Adrenal gland (tissue), 12 donors: Measurements from ENCODE around the gene ARHGDIA. TPM values are rescaled to one million over a fixed set of nuclear protein-coding genes. Genes with fewer than 3 reads are reported as not detected.

Experiments
- DNase-seq, 7 donors: peaks; one replicate each; pipeline ENCODE4 v3.0.0-alpha.2; 2019 to 2020
- H3K27ac ChIP-seq, 5 donors: fragments of 200-600 bp; sonication (generic) in 4 of 5; 1 replicate in 3 of 5; 2 replicates in 2 of 5; pipeline versions ENCODE4 v1.5.1 to v1.8.0; 2016 to 2020; ENCODE audit warnings: mild to moderate bottlenecking in 1 of 5
- H3K27me3 ChIP-seq: fragments of 200-600 bp; 2 replicates; pipeline ENCODE4 v1.8.0; 2021
- H3K36me3 ChIP-seq, 2 donors: fragments of 200-600 bp; replicated peaks in 1 of 2; 1 replicate in 1 of 2; 2 replicates in 1 of 2; pipeline versions ENCODE4 v1.5.1 to v1.8.0; 2018 to 2022
- H3K4me1 ChIP-seq, 2 donors: fragments of 200-600 bp; replicated peaks in 1 of 2; 1 replicate in 1 of 2; 2 replicates in 1 of 2; pipeline versions ENCODE4 v1.5.1 to v1.8.0; 2018 to 2021
- H3K4me3 ChIP-seq, 4 donors: fragments of 200-600 bp; sonication (generic) in 3 of 4; one replicate each; pipeline ENCODE4 v1.5.1; 2016 to 2018
- H3K9me3 ChIP-seq, 3 donors: fragments of 200-600 bp; sonication (generic) in 1 of 3; replicated peaks in 1 of 3; 1 replicate in 2 of 3; 2 replicates in 1 of 3; pipeline versions ENCODE4 v1.5.1 to v1.8.0; 2016 to 2021
- POLR2A ChIP-seq, 2 donors: fragments of 450-650 bp; IDR thresholded peaks; one replicate each; pipeline ENCODE4 v1.6.1; 2017; ENCODE audit warnings: antibody characterized with exemption in 2 of 2, mild to moderate bottlenecking in 2 of 2, moderate library complexity in 1 of 2
- WGBS, 4 donors: extraction: QIAGEN DNeasy Blood & Tissue Kit in 2 of 4; methylation state at CpG; one replicate each; pipeline versions ENCODE4 v1.1.5 to v1.1.7; 2013 to 2017; 5-methylcytosine and 5-hydroxymethylcytosine counted together
- intact Hi-C, 2 donors: fragments of 100-400 bp; cut with DNase I; formaldehyde crosslinking; loops; one replicate each; pipeline versions ENCODE4 v1.14.1 to v1.15.0; 2022 to 2023
- polyA plus RNA-seq, 3 donors: library from polyadenylated mRNA; stranded (reverse); fragments of 200-250 nt in 2 of 3; fragments of 350-450 nt in 1 of 3; fragmentation: Illumina TruSeq in 1 of 3; extraction: RNeasy Lipid Tissue Mini Kit (QIAGEN cat#74804) in 1 of 3; gene quantifications; one replicate each; pipeline ENCODE4 v1.2.3, GENCODE V29; 2013 to 2014
- total RNA-seq, 9 donors: library from RNA; depleted of rRNA in 4 of 9; stranded (reverse); fragments of >200 nt in 4 of 9; fragments of 120-200 nt in 1 of 9; fragmentation: NEBNext Ultra II Directional in 1 of 9; extraction: Animal tissue kit (Norgen Biotek cat#: 25700) in 1 of 9; gene quantifications; one replicate each; pipeline versions ENCODE4 v1.1.0 to v1.2.4, GENCODE V29; 2013 to 2023
- TF ChIP-seq, protein P1 (sequence below), 6 experiments: fragments of 450-650 bp in 4 of 6; fragments of 200-600 bp in 2 of 6; sonication (generic) in 1 of 6; IDR thresholded peaks; 1 replicate in 5 of 6; 2 replicates in 1 of 6; pipeline versions ENCODE4 v1.5.1 to v1.8.0; 2016 to 2021; ENCODE audit warnings: antibody characterized with exemption in 6 of 6, mild to moderate bottlenecking in 2 of 6, moderate library complexity in 1 of 6
- donor health status: healthy with polysubstance abuse.
- donor health status: Bipolar disorder and iron deficiency.
- donor health status: DM: yes; HTN: yes; CAD: no.
- donor health status: DM: no; HTN: no; CAD: no.
- donor health status: DM: no; HTN: no; CAD: no.
- donor health status: DM: yes; HTN: yes; CAD: no.

The ARHGDIA gene
- total and polyA plus RNA-seq, 12 donors, result 123 to 491 (median 227) TPM

DNA sequence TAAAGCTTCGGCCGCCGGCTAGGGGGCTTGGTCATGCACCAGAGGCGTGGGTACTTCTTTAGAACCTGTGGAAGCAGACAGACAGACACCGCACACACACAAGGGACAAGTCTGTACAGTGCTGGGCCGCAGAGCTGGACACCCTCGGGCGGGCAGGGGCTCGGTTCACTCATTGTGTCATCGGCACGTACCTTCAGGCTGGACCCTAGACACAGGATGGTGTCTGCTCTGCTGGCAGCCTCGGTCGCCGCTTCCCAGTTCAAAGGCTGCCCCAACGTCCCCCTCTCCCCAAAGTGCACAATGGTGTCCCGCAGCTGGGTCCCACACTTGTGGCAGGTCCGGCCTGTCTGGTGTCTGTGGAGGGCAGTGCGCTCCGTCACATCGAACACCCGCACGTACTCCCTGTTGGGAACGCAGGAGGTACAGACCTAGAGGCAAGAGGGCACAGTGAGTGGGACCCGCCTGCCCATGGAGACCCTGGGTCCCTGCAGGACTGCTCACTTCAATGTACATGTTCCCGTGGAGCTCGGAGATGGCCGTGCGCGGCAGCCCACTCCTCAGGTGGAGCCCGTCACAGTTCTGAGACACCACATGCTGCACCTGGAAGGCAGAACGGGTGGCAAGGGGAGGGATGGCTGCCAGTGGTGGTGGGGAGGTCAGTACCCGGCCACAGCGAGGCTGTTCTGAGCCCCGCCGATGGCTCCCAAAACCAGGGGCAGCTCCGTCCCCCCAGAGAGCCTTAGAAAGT, 43.1 kb upstream of the ARHGDIA start:
- no peak for DNase-seq
- Histone ChIP-seq H3K36me3 (peaks cover 0 to 36% of the 10 kb centered on the region in 2 donors), H3K9me3 (no peaks in the 10 kb centered on the region), H3K27me3 (no peaks in the 10 kb centered on the region), H3K4me3 (no peak overlapping the region), H3K27ac (no peak overlapping the region), H3K4me1 (peaks cover 21 to 31% of the 10 kb centered on the region in 2 donors)
- intact Hi-C loops, result no loop called here
- TF ChIP-seq, protein P1, sequence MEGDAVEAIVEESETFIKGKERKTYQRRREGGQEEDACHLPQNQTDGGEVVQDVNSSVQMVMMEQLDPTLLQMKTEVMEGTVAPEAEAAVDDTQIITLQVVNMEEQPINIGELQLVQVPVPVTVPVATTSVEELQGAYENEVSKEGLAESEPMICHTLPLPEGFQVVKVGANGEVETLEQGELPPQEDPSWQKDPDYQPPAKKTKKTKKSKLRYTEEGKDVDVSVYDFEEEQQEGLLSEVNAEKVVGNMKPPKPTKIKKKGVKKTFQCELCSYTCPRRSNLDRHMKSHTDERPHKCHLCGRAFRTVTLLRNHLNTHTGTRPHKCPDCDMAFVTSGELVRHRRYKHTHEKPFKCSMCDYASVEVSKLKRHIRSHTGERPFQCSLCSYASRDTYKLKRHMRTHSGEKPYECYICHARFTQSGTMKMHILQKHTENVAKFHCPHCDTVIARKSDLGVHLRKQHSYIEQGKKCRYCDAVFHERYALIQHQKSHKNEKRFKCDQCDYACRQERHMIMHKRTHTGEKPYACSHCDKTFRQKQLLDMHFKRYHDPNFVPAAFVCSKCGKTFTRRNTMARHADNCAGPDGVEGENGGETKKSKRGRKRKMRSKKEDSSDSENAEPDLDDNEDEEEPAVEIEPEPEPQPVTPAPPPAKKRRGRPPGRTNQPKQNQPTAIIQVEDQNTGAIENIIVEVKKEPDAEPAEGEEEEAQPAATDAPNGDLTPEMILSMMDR (IDR thresholded peaks at IDR 0.05), result no peak
- TF ChIP-seq POLR2A (IDR thresholded peaks at IDR 0.05), result no peak
- 94 to 97% (median 96%) methylated on average over 21 to 36 of the region's 36 CpGs for WGBS, 4 donors

DNA sequence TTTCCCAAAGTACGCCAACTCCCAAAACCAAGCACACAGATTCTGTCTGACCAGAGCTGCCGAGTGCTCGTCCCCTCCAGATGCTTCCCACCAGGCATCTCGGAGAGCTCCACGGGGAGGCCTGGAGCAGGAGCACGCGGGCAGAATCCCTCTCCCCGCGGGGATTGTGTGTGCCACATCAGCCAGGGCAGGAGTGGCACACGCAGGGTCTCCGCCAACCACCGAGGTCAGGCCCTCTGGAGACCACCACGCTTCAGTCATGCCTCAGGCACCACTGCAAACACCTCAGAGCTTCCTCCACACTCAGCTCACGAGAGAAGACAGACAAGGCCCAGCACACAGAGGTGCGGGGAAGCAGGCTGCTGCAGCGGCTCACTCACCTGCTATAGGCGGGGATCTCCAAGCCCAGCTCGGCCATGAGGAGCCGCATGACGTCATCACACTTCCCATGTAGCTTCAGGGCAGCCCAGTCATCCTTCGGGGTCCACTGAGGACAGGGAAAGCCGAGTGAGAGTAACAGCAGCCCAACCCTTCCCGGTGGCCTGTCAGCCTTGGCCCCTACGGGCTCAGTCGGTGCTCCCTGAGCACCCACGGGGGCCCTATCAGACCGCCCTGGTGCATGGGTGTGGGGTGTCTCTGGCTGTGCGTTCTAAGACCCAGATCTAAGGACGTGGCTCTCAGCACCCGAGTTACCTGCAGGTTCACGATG, 42.4 kb upstream of the ARHGDIA start:
- Histone ChIP-seq H3K4me1 (peaks cover 21 to 31% of the 10 kb centered on the region in 2 donors), H3K36me3 (peaks cover 0 to 36% of the 10 kb centered on the region in 2 donors), H3K4me3 (no peak overlapping the region), H3K9me3 (no peaks in the 10 kb centered on the region), H3K27ac (no peak overlapping the region), H3K27me3 (no peaks in the 10 kb centered on the region)
- TF ChIP-seq, protein P1 (IDR thresholded peaks at IDR 0.05), result no peak
- no peak for TF ChIP-seq POLR2A (IDR thresholded peaks at IDR 0.05)
- WGBS, 4 donors, result 91 to 95% (median 92%) methylated on average over 23 to 31 of the region's 31 CpGs
- intact Hi-C loops, result no loop called here
- DNase-seq, result no peak

DNA sequence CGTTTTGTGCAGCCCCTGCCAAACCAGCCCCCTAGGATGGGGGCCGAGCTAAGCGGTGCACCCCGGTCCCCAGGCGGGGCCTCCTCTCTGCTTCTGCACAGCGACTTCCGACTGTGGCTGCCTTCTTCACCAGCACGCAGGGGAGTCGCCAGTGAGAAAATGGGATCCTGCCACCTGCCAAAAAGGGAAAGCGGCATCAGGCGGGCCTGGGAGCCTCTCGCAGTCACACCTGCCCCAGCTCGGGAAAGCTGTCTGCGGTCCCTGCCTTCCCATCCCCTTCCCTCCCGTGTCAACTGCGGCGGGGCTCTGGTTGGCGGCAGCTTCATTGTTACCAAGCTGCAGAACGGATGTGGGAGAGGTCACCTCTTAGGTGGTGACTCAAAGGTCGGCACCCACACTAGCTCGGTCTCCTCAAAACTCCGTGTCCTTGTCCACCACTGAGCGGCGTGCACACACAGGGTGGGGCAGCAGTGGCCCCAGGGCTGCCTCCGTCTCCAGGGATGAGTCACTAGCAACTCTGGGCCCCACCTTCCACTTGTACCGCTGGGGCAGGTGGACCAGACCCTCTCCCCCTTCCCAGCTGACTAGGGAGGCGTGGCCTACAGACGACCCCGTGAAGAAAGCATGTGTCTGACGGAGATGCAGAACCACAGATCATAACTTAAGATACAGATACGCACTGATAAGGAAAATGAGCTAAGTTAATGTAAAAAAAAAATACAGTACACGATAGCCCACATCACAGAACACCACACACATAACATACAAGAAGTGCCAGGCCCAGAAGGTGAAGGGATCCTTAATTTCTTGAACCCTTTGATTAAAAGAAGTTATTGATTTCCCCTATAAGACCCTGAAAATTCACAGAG, 41.5 kb upstream of the ARHGDIA start:
- DNase-seq, result no peak
- 87 to 93% (median 91%) methylated on average over 30 to 32 of the region's 32 CpGs for WGBS, 4 donors
- Histone ChIP-seq H3K4me1 (peaks cover 17 to 26% of the 10 kb centered on the region in 2 donors), H3K27me3 (no peaks in the 10 kb centered on the region), H3K9me3 (no peaks in the 10 kb centered on the region), H3K36me3 (peaks cover 0 to 36% of the 10 kb centered on the region in 2 donors), H3K4me3 (no peak overlapping the region), H3K27ac (no peak overlapping the region)
- TF ChIP-seq, protein P1 (IDR thresholded peaks at IDR 0.05), result no peak
- TF ChIP-seq POLR2A (IDR thresholded peaks at IDR 0.05), result no peak
- intact Hi-C loops, result no loop called here

DNA sequence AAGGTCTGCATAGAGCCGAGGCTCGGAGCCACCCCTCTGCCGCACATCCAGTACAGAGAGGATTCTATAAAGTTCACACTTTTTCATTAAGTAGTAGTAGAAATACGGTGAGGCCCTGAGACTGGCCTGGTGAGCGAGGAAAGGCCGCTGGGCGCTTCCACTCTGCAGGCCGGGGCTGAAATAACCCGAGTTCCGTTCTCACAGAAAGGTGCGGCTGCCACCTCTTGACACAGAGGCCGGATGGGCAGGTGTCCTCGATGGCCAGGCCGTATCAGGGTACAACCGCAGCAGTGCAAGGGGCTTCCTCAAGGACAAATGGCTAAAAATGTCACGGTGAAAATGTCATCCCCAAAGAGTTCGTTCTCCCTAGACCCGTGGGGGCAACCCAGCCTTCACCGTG, 40.8 kb upstream of the ARHGDIA start:
- Histone ChIP-seq H3K27ac (peak overlapping the region in 2 of 5 donors; percentile 15 to 30), H3K4me3 (peak overlapping the region in 1 of 4 donors; percentile 26), H3K9me3 (no peaks in the 10 kb centered on the region), H3K36me3 (peaks cover 0 to 36% of the 10 kb centered on the region in 2 donors), H3K4me1 (peaks cover 12 to 20% of the 10 kb centered on the region in 2 donors), H3K27me3 (no peaks in the 10 kb centered on the region)
- intact Hi-C loops, result no loop called here
- WGBS, 4 donors, result 77 to 82% (median 80%) methylated on average over 14 to 19 of the region's 19 CpGs
- no peak for DNase-seq
- TF ChIP-seq, protein P1 (IDR thresholded peaks at IDR 0.05), result no peak
- TF ChIP-seq POLR2A (IDR thresholded peaks at IDR 0.05), result no peak
